NB4 (cell line): ENCODE data around the gene SYT6.

Experiments
- DNase-seq: peaks from one replicate; pipeline ENCODE4 v3.0.0; 2010; ENCODE audit warnings: low read depth
- H3K4me3 ChIP-seq: one replicate; pipeline ENCODE4 v1.5.1; 2011; ENCODE audit warnings: mild to moderate bottlenecking, low read depth, low read length, moderate library complexity
- MAX ChIP-seq: IDR thresholded peaks from 2 replicates; pipeline ENCODE4 v1.6.1; 2011; ENCODE audit warnings: low read depth, low read length
- MYC ChIP-seq: IDR thresholded peaks from 2 replicates; pipeline ENCODE4 v1.6.1; 2011; ENCODE audit warnings: low read depth, low read length
- POLR2A ChIP-seq: IDR thresholded peaks from 2 replicates; pipeline ENCODE4 v1.6.1; 2011; ENCODE audit warnings: mild to moderate bottlenecking; ENCODE audit not compliant: insufficient read length; ENCODE audit errors: extremely low read depth
- TF ChIP-seq, protein P1 (sequence below): IDR thresholded peaks from one replicate; pipeline ENCODE4 v1.5.1; 2012; ENCODE audit warnings: low read depth, low read length

SYT6 gene

DNA sequence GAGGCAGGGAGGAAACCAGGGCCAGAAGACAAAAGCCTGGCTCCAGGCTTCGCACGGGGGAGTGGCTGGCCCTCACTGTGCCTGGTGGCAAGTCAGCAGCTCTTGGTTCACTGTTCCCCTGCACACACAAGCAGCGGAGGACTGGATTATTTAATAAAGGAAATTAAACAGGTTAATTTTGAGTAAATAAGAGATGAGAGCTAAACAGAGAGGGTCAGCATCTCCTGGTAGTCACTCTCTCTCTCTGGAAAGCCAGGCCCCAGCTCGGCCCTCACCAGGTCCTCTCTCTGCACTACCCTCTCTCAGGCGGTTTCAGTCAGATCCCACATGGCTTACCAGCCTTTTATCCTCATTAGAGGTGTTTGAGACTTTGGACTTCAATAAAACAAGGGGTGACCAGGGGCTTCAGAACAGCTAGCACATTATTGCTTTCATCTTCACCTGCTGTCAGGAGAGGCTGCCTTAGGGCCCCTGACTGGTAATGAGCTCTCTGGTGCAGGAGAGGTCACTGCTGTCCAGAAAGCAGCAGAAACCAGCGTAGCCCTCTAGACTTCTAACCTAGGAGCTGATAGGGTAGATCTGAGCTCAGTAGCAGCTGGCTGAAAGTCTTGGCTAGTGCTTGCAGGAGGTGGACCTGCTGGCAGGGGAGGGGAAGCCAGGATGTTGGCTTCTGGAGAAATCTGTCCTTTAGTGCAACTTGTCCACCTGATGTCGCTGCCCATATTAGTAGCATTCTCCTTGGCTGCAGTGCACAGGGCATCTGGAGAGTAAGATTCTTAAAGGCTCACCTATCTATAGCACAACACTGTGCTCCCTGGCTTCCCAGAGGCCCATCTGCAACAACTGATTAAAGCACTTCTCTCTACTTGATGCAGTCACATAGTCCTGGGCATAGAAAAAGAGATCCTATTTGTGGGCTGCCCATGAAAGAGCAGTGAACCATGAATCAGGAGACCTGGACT, 45.9 kb downstream of the SYT6 start:
- DNase-seq = no peak
- TF ChIP-seq POLR2A (no peak), MAX (no peak), MYC (no peak)
- TF ChIP-seq, protein P1, sequence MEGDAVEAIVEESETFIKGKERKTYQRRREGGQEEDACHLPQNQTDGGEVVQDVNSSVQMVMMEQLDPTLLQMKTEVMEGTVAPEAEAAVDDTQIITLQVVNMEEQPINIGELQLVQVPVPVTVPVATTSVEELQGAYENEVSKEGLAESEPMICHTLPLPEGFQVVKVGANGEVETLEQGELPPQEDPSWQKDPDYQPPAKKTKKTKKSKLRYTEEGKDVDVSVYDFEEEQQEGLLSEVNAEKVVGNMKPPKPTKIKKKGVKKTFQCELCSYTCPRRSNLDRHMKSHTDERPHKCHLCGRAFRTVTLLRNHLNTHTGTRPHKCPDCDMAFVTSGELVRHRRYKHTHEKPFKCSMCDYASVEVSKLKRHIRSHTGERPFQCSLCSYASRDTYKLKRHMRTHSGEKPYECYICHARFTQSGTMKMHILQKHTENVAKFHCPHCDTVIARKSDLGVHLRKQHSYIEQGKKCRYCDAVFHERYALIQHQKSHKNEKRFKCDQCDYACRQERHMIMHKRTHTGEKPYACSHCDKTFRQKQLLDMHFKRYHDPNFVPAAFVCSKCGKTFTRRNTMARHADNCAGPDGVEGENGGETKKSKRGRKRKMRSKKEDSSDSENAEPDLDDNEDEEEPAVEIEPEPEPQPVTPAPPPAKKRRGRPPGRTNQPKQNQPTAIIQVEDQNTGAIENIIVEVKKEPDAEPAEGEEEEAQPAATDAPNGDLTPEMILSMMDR = no peak
- no peak overlapping the region for H3K4me3 ChIP-seq

GRCh38 chr1:114105421-114105979, 48.2 kb downstream of the SYT6 start:
- no peak overlapping the region for H3K4me3 ChIP-seq
- DNase-seq = no peak
- TF ChIP-seq MAX = no peak
- TF ChIP-seq MYC = no peak
- TF ChIP-seq, protein P1 = no peak
- no peak for TF ChIP-seq POLR2A

GRCh38 chr1:114104949-114105348, 48.7 kb downstream of the SYT6 start:
- no peak for TF ChIP-seq POLR2A
- TF ChIP-seq MAX = no peak
- TF ChIP-seq MYC = no peak
- TF ChIP-seq, protein P1 = no peak
- no peak for DNase-seq
- no peak overlapping the region for H3K4me3 ChIP-seq

GRCh38 chr1:114103992-114104391, 49.7 kb downstream of the SYT6 start:
- H3K4me3 ChIP-seq = no peak overlapping the region
- peak; percentile 57 for DNase-seq
- TF ChIP-seq POLR2A = no peak
- peak; percentile 65; the same call in 1 of the 2 replicates for TF ChIP-seq MAX
- peak; percentile 62 for TF ChIP-seq MYC
- TF ChIP-seq, protein P1 = no peak

GRCh38 chr1:114102136-114102535, 51.5 kb downstream of the SYT6 start:
- TF ChIP-seq MAX = no peak
- TF ChIP-seq POLR2A = no peak
- no peak for TF ChIP-seq MYC
- TF ChIP-seq, protein P1 = no peak
- DNase-seq = no peak
- H3K4me3 ChIP-seq = no peak overlapping the region
